GM21390 (cell line): ENCODE measurements around the gene PLCG1.
"Not testable (repeated sequence)": the region's sequence is repeated elsewhere in the genome, so short reads cannot be mapped to it uniquely, and the experiment has no call there.

Experiments
- ATAC-seq: cut with Tn5 transposase; IDR thresholded peaks from one replicate; pipeline ENCODE4 v1.9.1; 2021; ENCODE audit not compliant: unreplicated experiment

PLCG1 gene

DNA sequence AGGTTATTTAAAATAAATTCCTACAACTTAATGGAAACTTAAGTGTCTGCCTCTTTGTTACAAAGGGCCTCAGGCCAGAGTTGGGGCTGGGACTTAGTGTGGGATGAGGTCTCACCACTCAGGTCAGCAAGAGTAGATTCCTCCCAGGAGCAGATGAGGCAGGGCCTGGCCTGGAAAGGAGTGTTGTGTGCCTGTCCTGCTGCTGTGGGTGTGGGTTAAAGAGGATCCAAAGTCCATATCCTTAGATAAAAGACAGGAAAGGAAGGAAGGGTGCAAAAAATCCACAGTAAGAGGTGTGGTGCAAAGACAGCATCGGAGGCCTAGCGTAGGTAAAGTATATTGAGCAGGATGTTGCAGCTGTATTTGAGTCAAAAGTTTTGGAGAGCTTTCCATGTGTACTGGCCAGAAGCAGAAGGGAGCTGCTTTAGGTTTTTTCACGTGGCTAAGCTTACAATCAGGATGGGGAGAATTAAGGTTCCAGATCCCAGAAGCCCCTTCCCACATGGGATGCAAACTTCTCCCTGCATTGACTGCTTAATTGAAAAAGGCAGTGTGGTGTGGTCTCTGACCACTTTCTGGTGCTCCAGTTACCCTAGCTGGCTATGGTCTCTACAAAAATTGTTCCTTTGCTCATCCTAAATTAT is 12.8 kb upstream of the PLCG1 start:
- no peak for ATAC-seq

DNA sequence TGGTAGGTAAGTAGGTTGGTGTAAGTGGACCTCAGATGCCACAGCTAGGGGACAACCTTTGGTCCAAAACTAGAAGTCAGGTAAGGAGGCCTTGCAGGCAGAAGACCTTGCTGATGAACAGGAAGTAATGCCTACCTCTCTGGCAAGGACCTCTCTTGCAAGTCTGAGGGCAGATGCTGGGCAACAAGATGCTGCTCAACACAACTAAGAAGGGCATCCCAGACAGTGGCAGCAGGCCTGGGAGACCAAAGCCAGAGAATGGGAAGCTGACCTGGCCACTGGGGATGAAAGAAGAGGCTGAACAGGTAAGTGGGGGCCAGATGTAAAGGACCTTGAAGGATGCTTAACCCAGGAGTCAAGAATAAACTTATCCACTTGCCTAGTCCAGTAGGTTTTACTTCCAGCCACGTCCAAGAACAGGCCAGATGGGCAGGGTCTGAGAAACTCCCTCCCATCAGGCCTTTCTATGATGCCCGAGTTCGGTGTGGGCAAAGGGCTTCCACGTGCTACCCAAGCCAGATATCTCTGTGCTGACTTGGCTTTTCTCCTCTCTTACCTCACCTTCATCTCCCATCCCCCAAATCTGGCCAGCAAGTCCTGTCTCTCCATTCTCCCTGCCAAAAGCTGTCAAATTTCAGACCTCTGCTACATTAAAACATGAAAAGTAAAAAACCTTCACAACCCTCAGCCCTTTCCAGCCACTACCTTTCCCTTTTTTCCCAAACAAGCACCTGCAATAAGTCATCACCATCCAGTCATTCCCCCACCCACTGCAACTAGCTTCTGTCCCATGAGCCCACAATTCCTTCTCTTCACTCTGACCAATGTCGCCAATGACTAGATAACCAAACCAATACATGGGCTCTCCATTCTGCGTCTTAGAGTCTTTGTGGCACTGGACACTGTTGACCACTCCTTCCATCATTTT is 11.5 kb upstream of the PLCG1 start:
- no peak for ATAC-seq

DNA sequence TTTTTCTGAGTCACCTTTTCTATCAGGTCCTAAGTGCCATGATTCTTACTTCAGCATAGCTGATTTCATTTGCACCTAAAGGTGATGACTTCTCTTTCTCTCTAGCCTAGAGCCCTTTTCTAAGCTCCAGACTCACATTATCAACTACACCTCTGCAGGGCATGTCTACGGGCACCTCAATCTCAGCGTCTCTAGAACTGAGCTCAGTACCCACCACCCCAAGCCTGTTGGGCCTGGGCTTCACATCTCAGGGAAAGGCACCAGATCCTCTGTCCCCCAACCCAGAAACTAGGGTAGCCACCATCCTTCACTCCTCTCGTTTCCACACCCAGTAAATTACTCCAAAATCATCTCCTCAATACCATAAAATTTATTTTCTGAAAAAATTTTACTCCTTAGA is 10.6 kb upstream of the PLCG1 start:
- ATAC-seq: no peak

DNA sequence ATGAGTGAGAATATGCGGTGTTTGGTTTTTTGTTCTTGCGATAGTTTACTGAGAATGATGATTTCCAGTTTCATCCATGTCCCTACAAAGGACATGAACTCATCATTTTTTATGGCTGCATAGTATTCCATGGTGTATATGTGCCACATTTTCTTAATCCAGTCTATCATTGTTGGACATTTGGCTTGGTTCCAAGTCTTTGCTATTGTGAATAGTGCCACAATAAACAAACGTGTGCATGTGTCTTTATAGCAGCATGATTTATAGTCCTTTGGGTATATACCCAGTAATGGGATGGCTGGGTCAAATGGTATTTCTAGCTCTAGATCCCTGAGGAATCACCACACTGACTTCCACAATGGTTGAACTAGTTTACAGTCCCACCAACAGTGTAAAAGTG is 9.0 kb upstream of the PLCG1 start:
- not testable (repeated sequence) for ATAC-seq

DNA sequence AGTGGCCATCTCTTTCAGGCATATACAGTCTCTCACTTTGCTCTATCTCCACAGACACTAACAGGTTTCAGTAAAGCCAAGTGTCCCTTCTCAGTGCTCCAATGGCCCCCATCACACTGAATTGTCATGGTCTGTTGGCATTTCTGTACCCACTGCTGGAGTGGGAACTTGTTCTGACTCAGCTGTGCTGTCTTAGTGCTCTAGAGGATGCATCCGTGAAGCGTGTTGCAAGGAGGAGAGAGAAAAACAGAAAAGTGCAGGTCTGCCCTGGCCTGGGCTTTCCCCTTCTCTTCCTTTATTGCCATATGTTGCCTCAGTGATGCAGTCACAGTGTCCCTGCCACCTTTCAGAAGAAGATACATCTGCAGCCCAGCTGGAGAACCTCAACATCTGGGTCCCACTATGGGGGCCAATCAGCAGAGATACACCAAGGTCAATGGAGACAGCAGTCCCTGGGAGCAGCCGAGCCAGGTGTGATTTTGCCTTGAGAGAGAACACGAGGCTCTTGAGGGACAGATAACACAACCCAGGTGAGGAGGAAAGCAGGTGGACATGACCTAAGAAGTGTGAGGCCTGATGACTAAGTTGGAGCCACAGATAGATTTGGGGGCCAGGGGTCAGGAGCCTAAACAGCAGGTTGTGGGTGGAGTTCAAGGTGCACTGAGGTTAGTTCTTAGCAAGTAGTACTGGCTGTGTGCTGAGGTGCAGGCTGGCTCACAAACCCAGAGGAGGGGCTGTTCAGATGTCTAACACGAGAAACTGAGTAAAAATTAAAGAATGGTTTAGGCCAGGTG is 5.6 kb upstream of the PLCG1 start:
- ATAC-seq: no peak

DNA sequence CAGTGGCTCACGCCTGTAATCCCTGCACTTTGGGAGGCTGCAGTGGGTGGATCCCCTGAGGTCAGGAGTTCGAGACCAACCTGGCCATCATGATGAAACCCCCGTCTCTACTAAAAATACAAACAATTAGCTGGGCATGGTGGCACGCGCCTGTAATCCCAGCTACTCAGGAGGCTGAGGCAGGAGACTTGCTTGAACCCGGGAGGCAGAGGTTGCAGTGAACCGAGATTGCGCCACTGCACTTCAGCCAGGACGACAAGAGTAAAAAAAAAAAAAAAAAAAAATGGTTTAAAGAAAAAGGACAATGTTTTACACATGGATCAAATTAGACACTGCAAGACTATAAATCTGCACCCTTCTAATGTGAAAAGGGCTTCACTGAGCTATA is 5.0 kb upstream of the PLCG1 start:
- ATAC-seq: not testable (repeated sequence)

DNA sequence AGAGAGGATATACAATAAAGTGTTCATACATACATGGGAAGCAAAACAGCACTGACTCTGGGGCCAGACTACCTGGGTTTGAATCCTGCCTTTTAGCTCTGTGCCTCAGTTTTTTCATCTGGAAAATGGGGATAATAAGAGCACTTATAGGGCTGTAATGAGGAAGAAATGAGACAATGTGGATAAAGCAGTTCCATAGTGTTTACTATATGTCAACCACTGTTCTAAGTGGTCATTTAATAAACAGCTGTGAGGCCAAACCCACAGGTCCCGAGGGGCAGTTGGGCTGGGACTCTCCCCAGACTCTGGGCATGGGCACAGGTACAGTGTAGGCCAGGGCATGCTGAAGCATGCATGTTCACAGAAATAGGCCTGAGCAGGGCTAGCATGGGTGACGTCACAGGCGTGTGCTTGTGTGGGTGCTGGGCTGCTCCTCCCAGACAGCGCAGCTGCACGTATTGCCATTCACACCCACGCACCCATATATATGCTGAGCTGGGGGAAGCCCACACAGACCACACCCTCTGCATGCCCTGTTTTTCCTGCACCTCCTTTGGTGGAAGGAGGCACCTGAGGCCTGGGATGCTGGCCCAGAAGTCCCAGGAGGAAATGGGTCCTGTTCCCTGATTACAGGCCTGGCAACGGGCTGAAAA is 3.5 kb upstream of the PLCG1 start:
- no peak for ATAC-seq

DNA sequence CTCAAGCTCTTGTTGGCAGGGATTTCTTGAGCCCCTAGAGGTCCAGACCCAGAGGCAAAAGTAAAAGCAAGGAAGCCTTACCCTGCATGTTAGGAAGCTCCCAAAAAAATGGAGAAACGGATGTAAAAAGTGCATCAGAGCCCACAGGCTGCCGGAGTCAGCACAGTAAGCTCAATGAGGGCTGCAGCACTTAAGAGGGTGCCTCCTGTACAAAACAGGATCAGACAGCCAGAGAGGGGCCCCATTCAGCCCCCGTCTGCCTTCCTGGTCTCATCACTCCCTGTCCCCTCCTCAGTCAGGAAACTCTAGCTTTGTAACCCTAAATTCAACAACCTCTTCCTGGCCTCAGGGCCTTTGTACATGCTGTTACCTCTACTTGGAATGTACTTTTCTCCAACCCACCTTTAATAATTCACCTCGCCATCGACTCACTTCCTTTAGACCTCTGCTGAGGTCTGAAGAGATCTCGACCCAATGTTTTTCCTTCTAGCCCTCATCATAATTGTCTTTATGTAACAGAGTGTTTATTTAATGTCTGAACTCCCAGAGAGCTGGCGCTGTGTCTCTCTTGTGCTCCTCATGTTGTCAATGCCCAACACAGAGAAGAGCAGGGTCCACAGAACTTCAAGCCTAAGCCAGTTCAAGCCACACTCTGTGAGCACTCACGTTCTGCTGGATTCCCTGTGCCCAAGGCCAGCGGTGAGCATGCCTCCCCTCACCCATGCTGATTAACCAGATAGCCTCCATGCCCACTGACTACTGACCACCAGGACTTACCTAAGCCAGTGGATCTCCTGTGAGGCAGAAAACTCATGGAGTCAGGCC is 2.8 kb upstream of the PLCG1 start:
- ATAC-seq: no peak

DNA sequence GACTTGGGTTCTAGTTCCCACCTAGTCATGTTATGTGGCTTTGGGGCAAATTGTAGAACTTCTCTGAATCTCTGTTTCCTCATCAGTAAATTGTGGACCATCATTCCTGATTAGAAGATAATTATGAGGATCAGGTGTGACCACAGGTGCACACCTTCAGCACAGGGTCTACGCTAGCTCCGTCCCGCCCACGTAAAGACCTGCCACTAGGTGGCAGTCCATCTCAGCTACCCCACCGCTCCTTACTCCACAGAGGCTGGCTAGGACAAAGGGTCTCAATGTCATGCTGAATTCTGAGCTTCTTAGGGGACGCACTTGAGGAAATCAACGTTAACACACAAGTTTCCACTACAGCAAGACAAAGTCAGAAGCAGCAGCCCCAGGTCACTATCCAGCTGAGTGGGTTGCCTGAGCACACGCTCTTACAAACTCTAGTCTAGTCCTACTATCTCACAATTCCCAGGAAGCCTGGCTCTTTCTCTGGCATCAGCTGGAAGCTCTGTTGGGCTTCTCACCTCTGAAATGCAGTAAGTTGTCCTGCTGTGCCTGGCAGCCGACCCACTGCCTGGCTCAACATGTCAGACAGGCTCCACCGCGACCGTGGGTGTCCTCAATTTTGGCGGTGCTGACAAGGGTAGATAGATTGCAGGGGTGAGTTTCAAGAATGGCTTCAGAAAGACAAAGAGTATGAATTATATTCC is 2.0 kb upstream of the PLCG1 start:
- no peak for ATAC-seq

DNA sequence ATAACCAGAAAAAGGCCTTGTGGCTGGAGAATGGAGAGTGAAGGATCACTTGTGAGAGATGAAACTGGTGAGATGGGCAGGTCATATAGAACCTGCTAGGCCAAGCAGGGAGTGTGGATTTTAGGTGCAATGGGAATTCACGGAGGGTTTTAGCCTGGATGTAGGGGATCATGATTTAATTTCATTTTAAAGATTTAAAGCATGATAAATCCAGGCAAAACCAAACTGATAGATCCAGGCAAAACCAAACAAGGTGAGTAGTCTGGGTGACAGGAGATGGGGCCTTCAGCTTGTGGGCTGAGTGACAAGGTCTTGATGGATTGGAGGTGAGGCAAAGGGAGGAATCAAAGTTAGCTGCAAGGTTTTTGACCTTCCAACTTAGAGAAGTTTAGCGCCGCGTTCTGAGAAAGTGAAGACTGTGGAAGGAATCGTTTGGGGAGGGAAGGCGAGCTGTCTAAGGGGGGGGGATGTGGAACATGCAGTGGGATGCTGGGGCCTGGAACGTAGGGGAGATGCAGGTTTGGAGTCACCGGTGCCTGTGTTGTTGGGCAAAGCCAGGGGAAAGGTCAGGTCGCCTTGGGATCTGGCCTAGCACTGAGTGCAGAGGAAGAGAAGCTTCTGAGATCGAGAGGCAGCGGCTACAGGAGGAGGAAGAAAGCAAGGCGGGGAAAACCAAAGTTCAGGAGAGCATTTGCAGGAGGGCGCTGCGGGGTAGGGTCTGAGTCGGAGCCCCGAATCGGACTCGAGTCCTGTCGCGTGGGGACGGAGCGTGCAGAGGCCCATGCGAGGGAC is 1.3 kb upstream of the PLCG1 start:
- peak; percentile 0 for ATAC-seq

DNA sequence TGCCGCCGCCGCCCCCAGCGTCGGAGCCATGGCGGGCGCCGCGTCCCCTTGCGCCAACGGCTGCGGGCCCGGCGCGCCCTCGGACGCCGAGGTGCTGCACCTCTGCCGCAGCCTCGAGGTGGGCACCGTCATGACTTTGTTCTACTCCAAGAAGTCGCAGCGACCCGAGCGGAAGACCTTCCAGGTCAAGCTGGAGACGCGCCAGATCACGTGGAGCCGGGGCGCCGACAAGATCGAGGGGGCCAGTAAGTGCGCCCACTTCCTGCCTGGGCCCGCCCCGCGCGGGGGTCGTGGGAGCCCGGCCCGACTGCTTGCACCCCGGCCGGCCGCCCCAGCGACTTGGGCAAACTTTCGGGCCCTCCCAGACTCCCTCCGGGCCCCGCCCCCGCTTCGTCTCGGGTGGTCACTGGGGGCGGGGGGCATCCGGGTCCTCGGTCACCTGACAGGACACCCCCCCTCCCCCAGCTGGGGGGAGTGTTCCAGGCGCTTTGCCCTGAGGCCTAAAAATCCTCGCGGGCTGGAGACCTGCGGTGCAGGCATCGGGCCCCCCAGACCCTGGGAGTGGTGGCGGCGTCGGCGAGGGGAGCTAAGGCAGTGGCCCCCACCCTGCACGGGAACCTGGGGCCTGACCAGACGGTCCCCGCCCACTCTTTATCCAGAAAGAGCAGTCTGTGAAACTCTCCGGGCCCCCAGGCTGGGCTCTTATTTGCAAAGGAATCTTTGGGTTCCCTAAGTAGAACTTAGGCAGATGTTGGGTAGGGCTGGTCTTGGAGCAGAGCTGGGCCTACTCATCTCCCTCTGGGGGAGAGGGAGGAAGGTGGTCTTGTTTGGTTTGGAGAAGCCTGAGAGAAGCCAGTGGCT is 501 bp downstream of the PLCG1 start:
- peak; percentile 25 for ATAC-seq

DNA sequence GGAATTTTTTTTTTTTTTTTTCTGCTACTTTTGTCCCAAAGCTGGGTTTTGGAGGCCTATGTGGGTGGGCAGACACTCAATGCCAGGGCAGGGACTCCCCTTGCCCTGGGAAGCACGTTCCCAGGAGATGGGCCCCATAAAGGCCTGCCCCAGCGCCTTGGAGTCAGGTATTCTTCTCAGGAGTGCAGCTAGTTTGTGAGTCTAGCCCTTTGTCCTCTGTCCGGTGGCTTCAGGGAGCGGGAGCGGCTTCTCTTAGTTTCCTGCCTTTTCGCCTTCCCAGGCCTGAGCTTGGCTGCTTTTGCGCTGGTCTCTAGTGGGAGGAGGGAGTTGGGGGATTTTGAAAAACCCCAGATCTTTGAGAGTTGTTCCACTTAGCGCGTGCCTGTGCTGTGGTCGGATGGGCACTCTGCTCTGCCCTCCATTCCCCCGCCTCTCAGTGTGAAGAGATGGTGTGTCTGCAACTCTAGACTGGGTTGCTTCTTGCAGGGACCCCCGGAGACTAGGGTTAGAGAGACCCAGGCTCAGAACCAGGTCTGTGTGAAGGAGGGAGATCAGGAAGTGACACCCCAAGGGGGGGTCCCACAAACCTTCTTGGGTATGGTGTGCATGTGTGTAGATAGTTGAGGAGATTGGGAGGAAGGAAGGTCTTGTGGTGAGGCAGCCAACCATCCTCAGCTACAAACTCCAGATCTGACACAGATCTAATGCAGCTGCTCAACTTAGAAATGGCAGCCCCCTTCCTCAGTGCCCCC is 1.3 kb downstream of the PLCG1 start:
- no peak for ATAC-seq

DNA sequence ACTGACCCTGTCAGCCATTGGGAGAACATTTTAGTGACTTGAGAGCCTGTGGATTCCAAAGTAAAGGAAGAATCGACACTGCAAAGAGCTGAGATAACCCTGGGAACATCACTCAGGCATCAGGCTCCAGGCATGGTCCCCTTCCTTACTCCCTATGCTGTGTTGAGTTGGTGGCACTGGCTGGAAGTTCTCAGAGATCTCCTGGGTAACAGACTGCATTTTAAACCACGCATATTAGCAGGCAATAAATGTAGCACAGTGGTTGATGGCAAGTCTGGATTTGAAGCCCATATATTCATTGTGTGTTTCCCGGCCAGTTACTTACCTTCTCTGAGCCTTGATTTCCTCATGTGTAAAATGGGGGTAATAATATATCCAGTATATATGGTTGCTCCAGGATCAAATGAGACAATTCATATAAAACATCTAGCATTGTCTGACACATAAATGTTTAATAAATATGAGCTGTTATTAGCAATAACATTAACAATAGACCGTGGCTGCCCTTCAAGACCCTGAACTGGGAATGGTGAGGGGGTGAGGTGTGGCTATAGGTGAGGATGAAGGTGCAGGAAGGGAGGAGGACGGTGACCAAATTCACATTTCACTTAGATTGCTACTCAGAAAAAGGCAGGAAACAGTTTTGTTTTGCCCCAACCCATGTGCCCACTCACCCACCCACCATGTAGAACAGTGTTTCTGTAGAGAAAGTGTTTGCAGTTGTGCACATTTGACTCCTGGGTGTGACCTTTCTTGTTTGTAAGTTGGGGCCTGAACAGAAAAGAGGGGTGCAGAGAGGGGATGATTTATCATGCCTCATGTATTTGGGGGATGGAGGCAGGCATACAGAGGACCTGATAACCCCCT is 2.1 kb downstream of the PLCG1 start:
- no peak for ATAC-seq

DNA sequence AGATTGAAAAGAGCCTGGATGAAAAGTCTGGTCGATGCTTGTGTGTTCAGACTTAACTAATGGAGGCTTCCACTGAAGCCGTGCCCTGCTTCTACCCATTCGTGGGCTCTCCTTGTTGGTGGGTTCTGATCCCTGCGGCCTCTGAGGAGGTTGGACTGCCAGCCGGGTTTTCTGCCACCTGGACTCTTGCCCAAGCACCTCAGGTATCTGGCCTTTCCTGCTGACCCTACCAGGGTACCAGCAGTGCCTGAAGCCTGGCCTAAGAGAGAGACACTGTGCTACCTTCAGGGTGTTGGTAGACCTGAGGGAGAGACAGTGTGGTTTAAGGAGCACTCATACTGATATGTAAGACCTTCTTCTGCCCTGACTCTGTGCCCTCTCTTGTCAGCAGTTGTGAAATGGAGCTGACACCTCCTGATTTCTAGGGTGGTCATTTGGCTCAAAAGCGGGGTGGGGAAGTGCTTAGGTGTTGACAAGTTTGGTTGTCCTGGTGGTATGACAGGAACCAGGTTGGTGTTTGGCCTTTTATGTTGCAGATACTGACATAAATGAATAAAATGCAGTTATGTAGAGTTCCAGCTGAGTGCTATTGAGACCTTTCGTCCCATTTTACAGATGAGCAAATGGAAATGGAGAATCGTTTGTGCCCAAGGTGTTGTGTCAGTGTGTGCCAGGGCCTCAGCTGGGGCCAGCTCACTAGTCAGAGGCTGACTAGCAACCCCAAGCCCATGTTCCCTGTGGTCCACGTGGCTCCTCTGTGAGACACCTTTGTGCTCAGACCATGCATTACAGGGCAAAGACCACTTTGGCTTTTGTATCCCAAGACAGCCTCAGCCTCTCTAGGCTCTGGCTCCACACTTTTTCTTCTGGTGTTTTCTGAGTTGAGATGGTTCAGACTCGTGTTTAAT is 3.1 kb downstream of the PLCG1 start:
- no peak for ATAC-seq

DNA sequence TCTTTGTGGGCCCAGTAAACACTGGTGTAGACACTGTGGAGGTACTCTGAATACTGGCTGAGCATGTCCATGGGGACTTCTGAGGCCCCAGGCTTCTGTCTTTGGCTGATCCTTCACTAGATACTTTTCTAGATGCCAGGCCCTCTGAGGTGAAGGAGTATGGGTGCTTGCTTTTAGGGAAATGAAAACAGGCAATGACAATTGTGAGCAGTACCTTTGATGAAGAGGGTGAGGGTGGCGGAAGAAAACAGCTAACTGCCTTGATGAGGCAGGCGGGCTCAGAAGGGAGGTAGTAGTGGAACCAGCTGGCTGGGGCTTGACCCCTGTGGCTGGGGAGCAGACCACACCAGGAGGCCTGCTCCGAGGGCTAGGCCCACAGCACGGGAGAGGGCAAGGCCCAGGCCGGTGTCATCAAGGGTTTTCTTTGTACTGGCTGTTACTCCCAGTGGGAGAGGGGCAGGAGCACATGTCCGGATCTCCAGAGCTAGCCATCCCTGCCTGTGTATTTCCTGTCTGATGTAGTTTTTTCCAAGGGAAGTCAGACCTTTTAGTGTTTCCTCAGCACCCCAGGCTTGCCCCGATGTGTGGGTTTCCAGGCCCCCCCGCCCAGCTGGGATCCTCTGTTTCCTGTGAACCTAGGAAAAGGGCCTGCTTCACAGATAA is 3.9 kb downstream of the PLCG1 start:
- no peak for ATAC-seq
